Keratinocyte (primary cell): ENCODE results near the gene WDR5. TPM values are rescaled to one million over a fixed set of nuclear protein-coding genes. Genes with fewer than 3 reads are reported as not detected.
A peak's percentile ranks its signal among the peaks of the same experiment; 100 is the strongest.

Experiments
- DNase-seq: peaks from one replicate; pipeline ENCODE4 v3.0.0-alpha.2; 2011; ENCODE audit warnings: low read depth, missing footprints, low spot score
- FAIRE-seq: peaks from 2 replicates; lab custom pipeline; 2011; peaks lifted over from hg19 to GRCh38; lab: Jason Lieb, UNC
- H2AFZ ChIP-seq: 2 replicates; pipeline ENCODE4 v1.6.0; 2012; ENCODE audit warnings: low read length, control low read depth, inconsistent platforms; ENCODE audit not compliant: control insufficient read depth
- H3K27ac ChIP-seq: 2 replicates; pipeline ENCODE4 v1.5.1; 2011; ENCODE audit warnings: low read length; ENCODE audit not compliant: control insufficient read depth, insufficient read depth
- H3K27me3 ChIP-seq: 3 replicates; pipeline ENCODE4 v1.6.0; 2011; ENCODE audit warnings: low read length; ENCODE audit not compliant: control insufficient read depth, insufficient read depth; ENCODE audit errors: extremely low read depth
- H3K36me3 ChIP-seq, 2 experiments: 2 replicates in 1 of 2; 3 replicates in 1 of 2; pipeline ENCODE4 v1.5.1; 2011; ENCODE audit warnings: low read length in 2 of 2, mild to moderate bottlenecking in 1 of 2; ENCODE audit not compliant: control insufficient read depth in 2 of 2, insufficient read depth in 2 of 2; ENCODE audit errors: extremely low read depth in 1 of 2
- H3K4me1 ChIP-seq: 3 replicates; pipeline ENCODE4 v1.5.1; 2011; ENCODE audit warnings: low read length; ENCODE audit not compliant: control insufficient read depth, insufficient read depth; ENCODE audit errors: extremely low read depth
- H3K4me2 ChIP-seq: 3 replicates; pipeline ENCODE4 v1.6.0; 2011; ENCODE audit warnings: low read depth, low read length; ENCODE audit not compliant: control insufficient read depth, insufficient read depth; ENCODE audit errors: extremely low read depth
- H3K4me3 ChIP-seq, 3 experiments: fragments of 200-600 bp in 1 of 3; sonication (generic) in 1 of 3; 2 replicates in 2 of 3; 3 replicates in 1 of 3; pipeline ENCODE4 v1.5.1; 2011 to 2016; ENCODE audit warnings: low read length in 3 of 3, mild to moderate bottlenecking in 3 of 3, control low read depth in 2 of 3, inconsistent platforms in 1 of 3, low read depth in 1 of 3, mixed read lengths in 1 of 3, mixed run types in 1 of 3, moderate library complexity in 1 of 3; ENCODE audit not compliant: control insufficient read depth in 2 of 3, insufficient read depth in 2 of 3; ENCODE audit errors: extremely low read depth in 1 of 3
- H3K79me2 ChIP-seq: 2 replicates; pipeline ENCODE4 v1.6.0; 2012; ENCODE audit warnings: low read length; ENCODE audit not compliant: control insufficient read depth, insufficient read depth
- H3K9ac ChIP-seq: 3 replicates; pipeline ENCODE4 v1.6.0; 2011; ENCODE audit warnings: low read length; ENCODE audit not compliant: control insufficient read depth, insufficient read depth; ENCODE audit errors: extremely low read depth
- H3K9me1 ChIP-seq: 3 replicates; pipeline ENCODE4 v1.6.0; 2011; ENCODE audit warnings: low read length; ENCODE audit not compliant: control insufficient read depth, insufficient read depth; ENCODE audit errors: extremely low read depth
- H3K9me3 ChIP-seq: 2 replicates; pipeline ENCODE4 v1.5.1; 2012; ENCODE audit warnings: low read depth, low read length; ENCODE audit not compliant: control insufficient read depth
- H4K20me1 ChIP-seq: 3 replicates; pipeline ENCODE4 v1.6.0; 2011; ENCODE audit warnings: low read length; ENCODE audit not compliant: control insufficient read depth, insufficient read depth; ENCODE audit errors: extremely low read depth
- CTCF ChIP-seq, 3 experiments: IDR thresholded peaks in 1 of 3; conservative IDR thresholded peaks in 1 of 3; optimal IDR thresholded peaks in 1 of 3; 2 replicates in 2 of 3; 3 replicates in 1 of 3; pipeline versions ENCODE3 to v1.5.1; 2011; ENCODE audit warnings: low read length in 3 of 3, mild to moderate bottlenecking in 3 of 3, moderate library complexity in 2 of 3, control low read depth in 1 of 3, inconsistent platforms in 1 of 3; ENCODE audit not compliant: insufficient read depth in 2 of 3; ENCODE audit errors: extremely low read depth in 1 of 3
- EZH2 ChIP-seq: IDR thresholded peaks from one replicate; pipeline ENCODE4 v1.6.1; 2012; ENCODE audit warnings: inconsistent platforms, mild to moderate bottlenecking, low read length, moderate library complexity
- dilution Hi-C: fragments of 300-500 bp; cut with MboI; formaldehyde crosslinking; loops from one replicate; pipeline ENCODE4 v1.7.0; 2020; ENCODE audit warnings: low sequenced_read_pairs; ENCODE audit not compliant: extremely low pct_ligation_motif_present
- polyA plus RNA-seq, 5 experiments: library from polyadenylated mRNA; depleted of rRNA in 3 of 5; stranded (reverse) in 3 of 5; stranded (forward) in 1 of 5; unstranded in 1 of 5; fragments of >200 nt; gene quantifications; 1 replicate in 1 of 5; 2 replicates in 3 of 5; 3 replicates in 1 of 5; pipeline versions ENCODE4 v1.2.1 to v1.2.3, GENCODE V29; 2011 to 2012; ENCODE audit warnings: missing spikeins in 2 of 5, low read depth in 1 of 5, low replicate concordance in 1 of 5

The WDR5 gene
- polyA plus RNA-seq, 1 donor (not counting 4 experiments of a cell fraction or from before 2014, with no cell fraction given): 31.2 TPM

- Histone ChIP-seq H3K4me1 (peaks cover 11% of the 10 kb centered on the region), H3K9ac (no peak overlapping the region), H3K27me3 (peaks cover 5% of the 10 kb centered on the region), H3K4me3 (no peak overlapping the region), H3K36me3 (no peaks in the 10 kb centered on the region), H3K9me3 (no peaks in the 10 kb centered on the region), H4K20me1 (no peaks in the 10 kb centered on the region), H3K79me2 (no peaks in the 10 kb centered on the region), H2AFZ (no peak overlapping the region), H3K27ac (no peak overlapping the region), H3K4me2 (no peak overlapping the region), H3K9me1 (no peaks in the 10 kb centered on the region)
- DNase-seq (no peak), FAIRE-seq (no peak)
- dilution Hi-C loops: no loop called here
- TF ChIP-seq CTCF (optimal IDR thresholded peaks at IDR 0.05 in 1 of 3, IDR thresholded peaks at IDR 0.05 in 1 of 3, conservative IDR thresholded peaks at IDR 0.05 in 1 of 3; ENCODE audit: extremely low read depth in 1 of 3, insufficient read depth in 2 of 3, low read length in 3 of 3) (no peak), EZH2 (no peak)
These were observed 45.9 kb upstream of the WDR5 start for GRCh38 chr9:134089972-134090371.

- Histone ChIP-seq H3K4me1 (no peaks in the 10 kb centered on the region), H3K9me1 (no peaks in the 10 kb centered on the region), H3K9me3 (no peaks in the 10 kb centered on the region), H3K27ac (no peak overlapping the region), H3K79me2 (no peaks in the 10 kb centered on the region), H3K36me3 (no peaks in the 10 kb centered on the region), H3K4me2 (no peak overlapping the region), H4K20me1 (no peaks in the 10 kb centered on the region), H3K27me3 (peaks cover 3% of the 10 kb centered on the region), H3K9ac (no peak overlapping the region), H2AFZ (no peak overlapping the region), H3K4me3 (no peak overlapping the region)
- DNase-seq (peak; percentile 53), FAIRE-seq (peak; percentile 68)
- dilution Hi-C loops: no loop called here
- no peak for TF ChIP-seq EZH2
- TF ChIP-seq CTCF (optimal IDR thresholded peaks at IDR 0.05 in 1 of 3, IDR thresholded peaks at IDR 0.05 in 1 of 3, conservative IDR thresholded peaks at IDR 0.05 in 1 of 3; ENCODE audit: extremely low read depth in 1 of 3, insufficient read depth in 2 of 3, low read length in 3 of 3): peak; percentile 88 to 90 (median 89)
These were observed 36.6 kb upstream of the WDR5 start for GRCh38 chr9:134099123-134099761.
